GM12864 (cell line): Measurements from ENCODE around the gene NCKAP5.

ENCODE experiments used
- DNase-seq: peaks from one replicate; pipeline ENCODE4 v3.0.0-alpha.2; 2011; ENCODE audit warnings: low read depth
- H3K4me3 ChIP-seq: 2 replicates; pipeline ENCODE4 v1.5.1; 2011; ENCODE audit warnings: mild to moderate bottlenecking, low read depth, low read length, control low read depth
- CTCF ChIP-seq: IDR thresholded peaks from 2 replicates; pipeline ENCODE4 v1.5.1; 2011; ENCODE audit warnings: low read depth, mild to moderate bottlenecking, moderate library complexity, low read length, control low read depth, inconsistent platforms; ENCODE audit errors: missing control alignments

Gene NCKAP5

GRCh38 chr2:133526530-133527300 is 41.5 kb downstream of the NCKAP5 start:
- no peak for TF ChIP-seq CTCF
- no peak for DNase-seq
- H3K4me3 ChIP-seq, result no peak overlapping the region

GRCh38 chr2:133525613-133526529 is 42.4 kb downstream of the NCKAP5 start:
- DNase-seq, result no peak
- TF ChIP-seq CTCF, result no peak
- H3K4me3 ChIP-seq, result no peak overlapping the region

- DNase-seq, result no peak
- no peak for TF ChIP-seq CTCF
- H3K4me3 ChIP-seq, result no peak overlapping the region
These were observed 43.2 kb downstream of the NCKAP5 start for GRCh38 chr2:133525090-133525489.

DNA sequence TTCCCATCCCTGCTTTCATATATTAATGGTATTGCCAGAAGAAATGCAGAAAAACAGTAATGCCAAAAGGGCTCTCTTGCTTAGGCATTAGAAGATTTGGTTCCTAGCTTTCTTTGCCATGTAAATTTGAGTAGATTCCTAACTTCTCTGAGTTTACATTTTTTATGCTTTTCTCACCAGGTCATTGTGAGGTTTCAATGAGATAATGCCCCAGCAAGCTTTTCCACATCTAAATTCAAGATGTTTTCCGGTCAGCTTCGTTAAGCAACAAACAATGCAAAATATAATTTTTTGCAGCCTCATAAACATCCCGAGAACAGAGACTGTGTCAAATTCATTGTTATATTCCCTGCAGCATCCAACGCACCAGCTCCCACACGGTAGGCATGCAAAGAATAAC is 44.9 kb downstream of the NCKAP5 start:
- DNase-seq, result no peak
- no peak for TF ChIP-seq CTCF
- H3K4me3 ChIP-seq, result no peak overlapping the region

DNA sequence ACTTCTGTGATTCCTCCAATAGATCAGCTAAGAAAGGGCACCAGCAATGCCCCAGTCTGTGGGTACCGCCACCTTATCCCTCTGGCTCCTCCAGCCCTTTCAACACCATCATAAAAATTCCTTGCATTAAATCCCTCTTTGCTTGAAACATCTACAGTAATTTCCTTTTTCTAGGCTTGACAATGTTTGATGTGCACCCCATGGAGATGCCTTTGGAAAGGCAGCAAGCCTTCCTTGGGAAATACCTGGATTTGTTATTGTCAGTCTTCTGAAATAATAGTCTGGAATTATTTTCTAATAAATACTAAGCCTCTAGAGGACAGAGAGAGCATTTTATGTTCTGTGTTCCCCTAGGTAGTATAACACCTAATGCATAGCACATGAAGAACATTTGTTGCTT is 46.1 kb downstream of the NCKAP5 start:
- no peak overlapping the region for H3K4me3 ChIP-seq
- no peak for TF ChIP-seq CTCF
- no peak for DNase-seq

DNA sequence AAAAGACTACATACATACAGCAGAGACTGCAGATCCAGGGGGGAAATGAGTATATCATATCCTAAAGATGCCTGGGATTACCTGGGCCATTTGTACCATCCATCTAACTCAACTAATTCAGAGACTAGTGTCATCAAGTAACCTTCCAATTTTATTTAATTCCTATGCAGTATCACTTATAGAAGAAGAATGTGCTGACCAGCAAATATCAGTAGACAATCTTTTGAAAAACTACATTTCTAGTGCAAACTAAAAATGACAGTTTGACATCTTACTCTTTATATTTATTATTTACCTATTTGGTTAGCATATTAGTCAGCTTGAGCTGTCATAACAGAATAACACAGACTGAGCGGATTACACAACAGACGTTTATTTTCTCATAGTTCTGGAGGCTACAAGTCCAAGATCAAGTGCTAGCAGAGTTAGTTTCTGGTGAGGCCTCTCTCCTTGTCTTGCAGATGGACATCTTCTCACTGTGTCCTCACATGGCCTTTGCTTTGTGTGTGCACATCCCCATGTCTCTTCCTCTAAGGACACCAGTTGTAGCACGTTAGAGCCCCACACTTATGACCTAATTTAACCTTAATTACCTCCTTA is 47.0 kb downstream of the NCKAP5 start:
- DNase-seq, result no peak
- TF ChIP-seq CTCF, result no peak
- H3K4me3 ChIP-seq, result no peak overlapping the region
